NCI-H1436 treated with DMSO at 0.1 percent for 48 hours (cell line): ENCODE results near the gene FHL5.
A peak's percentile ranks its signal among the peaks of the same experiment; 100 is the strongest.
"Not testable (repeated sequence)": the region's sequence is repeated elsewhere in the genome, so short reads cannot be mapped to it uniquely, and the experiment has no call there.

ENCODE experiments used
- DNase-seq: peaks from one replicate; lab custom pipeline; 2025; lab: John Stamatoyannopoulos, UW

The FHL5 gene

DNA sequence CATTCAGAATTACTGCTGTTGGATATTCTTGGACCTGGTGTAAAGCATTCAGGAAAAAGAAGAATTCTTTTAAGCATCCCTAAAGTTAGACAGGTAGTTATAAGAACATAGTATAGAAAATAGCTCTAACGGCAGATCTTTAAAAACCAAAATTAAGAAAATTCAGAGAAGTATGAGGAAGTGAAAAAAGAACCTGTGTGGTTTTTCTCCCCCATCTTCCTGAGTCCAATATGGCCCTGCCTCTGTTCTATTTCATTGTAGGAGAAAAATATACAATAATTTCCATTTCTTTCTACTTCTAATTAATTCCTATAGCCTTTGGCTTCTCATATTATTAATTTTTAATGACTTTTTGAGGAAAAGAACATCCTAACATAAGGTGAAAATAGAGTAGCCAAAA is 47.1 kb downstream of the FHL5 start:
- DNase-seq = no peak

DNA sequence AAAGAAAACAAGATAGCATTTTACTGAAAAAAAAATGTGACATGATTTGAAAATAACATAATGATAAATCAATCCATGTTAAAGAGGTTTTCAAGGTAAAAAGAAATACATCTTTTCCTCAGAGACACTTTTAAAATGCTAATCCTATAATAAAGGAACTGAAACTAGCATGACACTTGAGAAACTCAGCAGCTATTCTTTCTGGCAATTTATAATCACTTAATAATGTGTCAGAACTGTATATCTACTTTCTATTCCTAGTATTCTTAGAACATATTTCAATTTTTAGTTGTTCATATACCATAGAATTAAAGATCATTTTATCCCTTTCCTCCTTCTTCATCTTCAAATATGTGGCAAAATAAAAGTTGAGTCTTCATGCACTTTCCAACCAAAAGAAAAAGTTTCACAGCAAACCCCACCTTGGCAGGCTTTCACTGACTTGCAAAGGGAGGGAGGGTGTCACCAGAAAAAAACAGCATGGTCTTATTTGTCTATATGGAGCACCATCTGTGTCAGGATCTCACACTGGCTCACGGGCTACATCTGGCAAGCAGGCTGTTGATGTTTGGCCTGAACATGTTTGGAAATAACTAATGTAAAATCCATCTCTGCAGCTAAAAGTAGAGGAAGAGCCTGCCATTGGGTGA is 48.5 kb downstream of the FHL5 start:
- no peak for DNase-seq

DNA sequence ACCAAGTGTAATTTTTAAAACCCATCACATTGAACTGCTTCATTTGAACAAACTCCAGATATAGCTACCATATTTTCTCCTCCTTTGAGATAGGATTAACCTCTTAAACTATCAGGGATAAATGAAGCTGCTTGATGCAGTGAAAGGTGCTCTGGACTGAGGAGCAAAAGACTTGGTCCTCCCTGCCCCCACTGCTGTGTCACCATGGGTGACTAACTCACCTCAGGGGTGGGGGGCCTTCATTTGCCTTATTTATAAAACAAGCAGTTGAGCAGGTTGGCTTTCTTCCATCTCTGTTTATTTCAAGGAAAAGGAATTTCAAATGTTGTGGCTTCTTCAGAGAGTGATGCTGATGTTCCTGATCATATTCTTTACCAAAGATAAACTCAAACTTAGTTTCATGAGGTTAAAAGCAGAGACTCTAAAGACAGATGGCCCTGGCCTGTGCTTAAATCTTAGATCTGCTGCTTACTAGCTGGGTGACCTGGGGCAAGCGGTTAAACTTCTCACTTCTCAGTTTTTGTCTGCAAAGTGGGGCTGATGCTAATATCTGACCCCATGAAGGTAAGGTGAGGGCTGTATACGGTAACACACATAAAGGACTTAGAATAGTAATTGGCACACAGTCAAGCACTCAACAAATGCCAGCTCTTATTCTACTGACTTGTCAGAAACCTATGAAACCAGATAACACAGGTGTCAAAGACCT is 50.5 kb downstream of the FHL5 start:
- no peak for DNase-seq

DNA sequence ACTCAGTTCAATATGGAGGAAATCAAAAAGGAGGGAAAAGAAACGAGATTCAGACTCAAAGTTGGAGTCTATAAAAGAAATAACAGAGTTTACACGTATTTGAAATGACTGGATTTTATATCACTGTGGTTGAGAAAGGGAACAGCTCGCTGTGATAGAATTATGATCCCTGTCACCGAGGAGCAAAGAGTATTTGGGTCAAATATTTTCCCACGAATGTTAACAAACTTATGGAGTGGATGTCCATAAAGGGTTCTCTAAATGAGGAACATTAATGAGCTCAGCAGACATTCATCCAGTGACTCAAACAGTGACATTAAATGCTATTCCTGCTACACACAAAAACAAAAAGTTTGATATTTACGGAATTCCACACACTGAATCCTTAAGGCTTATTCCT is 57.9 kb downstream of the FHL5 start:
- no peak for DNase-seq

GRCh38 chr6:96621983-96622382 is 59.1 kb downstream of the FHL5 start:
- DNase-seq = no peak

DNA sequence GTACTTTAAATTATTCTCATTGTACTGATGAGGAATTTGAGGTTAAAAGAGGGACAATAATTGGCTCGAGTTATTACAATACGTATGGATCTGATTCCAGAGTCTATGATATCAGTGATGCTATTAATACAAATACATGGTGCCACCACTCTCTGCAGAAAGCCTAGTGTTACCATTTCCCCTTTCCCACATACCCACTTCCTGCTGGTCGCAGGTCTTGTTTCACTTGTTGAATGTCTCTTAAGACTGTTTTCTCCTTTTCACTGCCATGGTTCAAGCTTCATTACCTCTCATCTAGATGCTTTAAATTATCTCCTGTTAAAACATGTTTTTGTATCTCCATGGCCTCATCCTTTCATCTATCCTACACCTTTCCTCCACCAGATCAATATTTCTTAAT is 62.0 kb downstream of the FHL5 start:
- DNase-seq = no peak

GRCh38 chr6:96626759-96627364 is 63.9 kb downstream of the FHL5 start:
- DNase-seq = peak; percentile 43

GRCh38 chr6:96631248-96631647 is 68.3 kb downstream of the FHL5 start:
- no peak for DNase-seq

- DNase-seq = not testable (repeated sequence)
These were observed 75.1 kb downstream of the FHL5 start for GRCh38 chr6:96637979-96638378.

GRCh38 chr6:96645106-96645505 is 82.2 kb downstream of the FHL5 start:
- no peak for DNase-seq

DNA sequence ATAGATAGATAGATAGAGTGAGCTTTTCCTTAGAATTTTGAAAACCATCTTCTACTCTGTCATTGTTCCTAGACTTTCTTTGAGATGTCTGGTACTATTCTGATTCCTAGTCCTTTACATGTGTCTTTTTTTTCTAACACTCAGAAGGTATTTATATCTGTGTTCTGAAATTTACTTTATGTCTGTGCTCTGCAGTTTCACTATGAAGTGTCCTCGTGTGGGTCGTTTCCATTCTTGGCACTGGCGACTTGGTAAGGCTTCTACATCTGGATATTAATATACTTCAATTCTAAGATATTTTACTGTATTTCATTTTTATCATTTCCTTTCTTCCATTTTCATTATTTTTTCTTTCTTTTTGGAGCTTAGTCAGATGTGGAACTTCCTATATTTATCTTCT is 87.0 kb downstream of the FHL5 start:
- DNase-seq = no peak

- DNase-seq = no peak
These were observed 88.9 kb downstream of the FHL5 start for GRCh38 chr6:96651816-96652215.

DNA sequence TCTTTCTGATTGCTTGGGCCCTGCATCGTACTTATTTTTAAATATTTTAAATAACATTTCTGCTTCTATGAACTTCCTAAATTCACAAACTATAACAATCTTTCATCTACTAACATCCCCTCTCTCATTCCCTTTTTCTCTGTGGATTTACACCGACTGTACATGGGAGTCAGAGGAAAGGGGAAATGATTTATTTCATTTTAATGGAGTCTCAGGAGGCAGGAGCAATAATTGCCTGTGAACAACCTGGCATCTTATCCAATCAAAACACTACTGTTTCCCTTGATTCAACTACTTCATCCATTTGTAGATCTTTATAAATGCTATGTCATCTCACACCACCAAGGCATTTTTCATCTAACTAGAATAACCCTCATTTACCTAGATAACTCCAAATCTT is 89.6 kb downstream of the FHL5 start:
- DNase-seq = peak; percentile 90

DNA sequence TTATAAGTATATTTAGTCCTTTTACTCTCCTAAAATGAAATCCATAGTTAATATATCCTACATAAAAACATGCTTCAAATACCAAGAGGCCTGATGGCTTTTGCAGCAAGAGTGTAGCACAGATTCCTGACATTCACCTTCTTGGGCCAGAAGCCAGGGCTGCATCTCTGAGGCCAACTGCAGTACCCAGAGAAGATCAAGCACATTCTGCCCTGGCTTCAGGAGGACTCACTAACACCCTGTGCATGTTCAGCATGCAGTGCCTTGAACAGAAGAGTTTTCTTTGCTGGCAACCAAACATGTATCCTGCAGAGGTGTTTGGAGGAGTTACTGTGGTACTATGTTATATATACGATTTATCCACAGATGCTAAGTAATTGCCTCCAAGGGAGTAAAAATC is 90.3 kb downstream of the FHL5 start:
- DNase-seq = no peak

GRCh38 chr6:96656567-96656966 is 93.6 kb downstream of the FHL5 start:
- DNase-seq = no peak

GRCh38 chr6:96657344-96657743 is 94.4 kb downstream of the FHL5 start:
- no peak for DNase-seq

GRCh38 chr6:96659084-96659845 is 96.3 kb downstream of the FHL5 start:
- DNase-seq = peak; percentile 94
